NCI-H2171 treated with DMSO at 0.1 percent for 48 hours (cell line): ENCODE measurements around the gene MXD1.
"Not testable (repeated sequence)": the region's sequence is repeated elsewhere in the genome, so short reads cannot be mapped to it uniquely, and the experiment has no call there.

Experiments used
- DNase-seq: peaks from one replicate; lab custom pipeline; 2025; lab: John Stamatoyannopoulos, UW

Gene MXD1

DNA sequence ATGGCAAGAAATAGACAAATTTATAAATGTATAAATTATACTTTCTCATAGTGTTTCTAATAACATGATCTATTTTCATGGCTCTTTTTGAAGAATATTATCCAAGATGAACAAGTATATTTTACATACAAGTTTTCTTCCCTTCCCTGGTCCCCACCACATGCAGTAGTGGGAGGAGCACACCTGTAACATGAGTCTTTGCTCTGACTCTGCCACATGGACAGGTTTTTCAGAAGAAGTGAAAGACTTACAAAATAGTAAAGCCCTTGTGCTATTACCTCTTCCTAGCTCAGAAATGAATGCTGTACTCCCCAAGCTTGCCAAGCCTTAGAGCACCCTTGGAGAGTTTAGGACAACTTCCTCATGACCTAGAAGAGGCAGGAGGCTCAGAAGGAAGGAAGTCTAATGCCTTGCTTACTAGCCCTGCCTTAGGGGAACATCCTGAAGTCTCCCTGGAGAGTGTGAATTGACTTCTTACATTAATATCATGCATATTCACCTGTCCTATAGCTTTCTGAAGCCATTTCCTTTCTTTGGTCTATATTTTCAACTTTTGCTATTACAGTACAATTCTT is 18.4 kb downstream of the MXD1 start:
- DNase-seq: peak; percentile 33

- DNase-seq: no peak
Observed at GRCh38 chr2:69933839-69934613, 19.1 kb downstream of the MXD1 start.

- no peak for DNase-seq
Observed at GRCh38 chr2:69934614-69934908, 19.7 kb downstream of the MXD1 start.

DNA sequence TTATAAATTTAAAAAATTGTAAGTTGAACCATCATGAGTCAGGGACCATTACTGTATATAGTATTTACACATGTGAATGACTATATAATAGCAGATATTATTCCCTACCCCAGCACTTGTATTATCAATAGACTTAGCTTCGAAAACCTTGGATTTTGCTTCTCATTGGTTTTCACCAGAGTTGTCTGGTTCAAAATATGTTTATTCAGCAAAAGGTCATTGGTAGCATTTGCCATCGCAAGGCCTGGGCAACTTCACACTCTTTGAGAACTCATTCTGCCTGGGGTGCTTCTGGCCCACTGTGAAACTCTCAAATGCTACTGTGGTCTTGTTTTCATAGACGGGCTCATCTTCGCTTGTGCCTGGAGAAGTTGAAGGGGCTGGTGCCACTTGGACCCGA is 20.1 kb downstream of the MXD1 start:
- no peak for DNase-seq

DNA sequence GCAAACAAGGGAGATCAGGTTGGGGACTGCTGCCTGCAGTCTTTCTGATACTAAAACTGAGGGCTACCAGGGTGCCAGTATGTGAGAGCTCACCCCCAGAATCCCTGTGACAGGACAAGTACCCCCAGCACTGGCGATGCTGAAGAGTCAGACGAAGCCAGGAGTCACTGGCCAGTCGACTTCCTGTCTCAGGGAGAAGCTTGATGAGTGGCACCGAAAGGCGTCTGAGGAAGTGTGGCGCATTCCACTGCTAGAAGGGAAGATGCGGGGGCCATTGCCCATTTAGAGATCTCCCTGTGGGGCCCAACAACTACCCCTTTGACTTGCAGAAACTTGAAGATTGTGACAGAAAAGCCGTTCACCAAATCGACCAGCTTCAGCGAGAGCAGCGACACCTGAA is 22.0 kb downstream of the MXD1 start:
- DNase-seq: no peak

DNA sequence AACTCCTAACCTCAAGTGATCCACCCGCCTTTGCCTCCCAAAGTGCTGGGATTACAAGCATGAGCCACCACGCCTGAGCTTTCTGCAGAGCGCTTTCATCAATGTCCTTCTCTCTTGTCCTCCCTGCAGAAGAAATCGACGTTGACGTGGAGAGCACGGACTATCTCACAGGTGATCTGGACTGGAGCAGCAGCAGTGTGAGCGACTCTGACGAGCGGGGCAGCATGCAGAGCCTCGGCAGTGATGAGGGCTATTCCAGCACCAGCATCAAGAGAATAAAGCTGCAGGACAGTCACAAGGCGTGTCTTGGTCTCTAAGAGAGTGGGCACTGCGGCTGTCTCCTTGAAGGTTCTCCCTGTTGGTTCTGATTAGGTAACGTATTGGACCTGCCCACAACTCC is 23.1 kb downstream of the MXD1 start:
- DNase-seq: no peak

DNA sequence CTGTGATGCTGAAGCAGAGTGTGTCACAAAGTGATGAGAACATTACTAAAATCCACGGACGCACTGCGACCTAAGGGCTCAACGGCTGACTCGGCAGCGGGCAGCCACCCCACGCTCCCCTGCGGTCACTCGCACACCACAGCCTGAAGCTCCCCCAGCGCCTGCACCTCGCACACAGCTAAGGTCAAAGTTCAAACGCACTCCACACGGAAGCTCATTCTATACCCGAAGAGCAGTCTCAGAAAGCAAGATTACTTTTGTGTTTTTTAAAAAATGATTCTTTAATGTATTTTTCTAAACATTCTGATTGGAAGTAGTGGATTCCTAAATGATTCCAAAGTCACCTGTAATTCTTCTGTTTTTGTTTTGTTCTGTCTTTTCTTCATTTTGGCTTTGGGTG is 24.8 kb downstream of the MXD1 start:
- no peak for DNase-seq

- DNase-seq: no peak
Observed at GRCh38 chr2:69940691-69941090, 25.8 kb downstream of the MXD1 start.

GRCh38 chr2:69943000-69943842 is 28.3 kb downstream of the MXD1 start:
- DNase-seq: no peak

GRCh38 chr2:69943843-69944525 is 29.1 kb downstream of the MXD1 start:
- no peak for DNase-seq

DNA sequence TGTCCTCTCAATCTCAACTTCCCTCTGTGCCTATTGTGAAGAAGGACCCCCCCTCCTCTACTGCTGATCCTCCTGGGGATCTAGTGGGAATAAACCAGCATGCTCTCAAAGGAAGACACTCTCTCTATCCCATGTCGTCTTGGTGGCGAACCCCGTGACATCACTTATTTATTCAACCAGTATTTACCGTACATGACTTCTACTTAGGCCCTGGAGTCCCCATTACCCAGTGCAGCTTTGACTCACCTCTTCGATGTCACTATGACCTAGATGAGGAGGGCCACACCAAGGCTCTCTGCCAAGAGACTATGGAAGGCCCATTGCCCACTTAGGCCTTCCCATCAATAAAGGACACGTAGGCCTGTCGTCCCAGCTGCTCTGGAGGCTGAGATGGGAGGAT is 29.8 kb downstream of the MXD1 start:
- DNase-seq: no peak

GRCh38 chr2:69945441-69945840 is 30.5 kb downstream of the MXD1 start:
- DNase-seq: no peak

DNA sequence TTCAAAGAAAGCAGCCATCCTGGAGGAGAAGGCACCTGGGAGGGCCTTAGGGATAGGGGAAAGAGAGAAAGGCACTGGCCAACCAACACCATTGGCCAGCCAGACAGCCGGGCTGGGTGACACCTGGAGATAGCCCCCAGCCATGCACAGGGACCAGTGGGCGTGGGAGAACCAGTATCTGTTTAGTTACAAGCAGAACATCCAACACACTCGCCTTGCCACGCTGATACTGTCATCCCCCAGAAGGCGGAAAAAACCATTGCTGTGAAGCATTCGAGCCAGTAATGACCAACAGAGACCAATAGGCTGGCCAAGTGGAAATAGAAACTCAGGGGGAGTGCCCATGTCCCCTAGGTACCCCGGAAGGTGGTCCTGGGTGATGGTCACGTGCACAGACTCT is 31.0 kb downstream of the MXD1 start:
- DNase-seq: no peak

GRCh38 chr2:69946351-69947324 is 31.7 kb downstream of the MXD1 start:
- DNase-seq: no peak

- no peak for DNase-seq
Observed at GRCh38 chr2:69947325-69947931, 32.5 kb downstream of the MXD1 start.

GRCh38 chr2:69948032-69948962 is 33.4 kb downstream of the MXD1 start:
- DNase-seq: no peak

GRCh38 chr2:69948963-69949645 is 34.2 kb downstream of the MXD1 start:
- no peak for DNase-seq

GRCh38 chr2:69950241-69950640 is 35.3 kb downstream of the MXD1 start:
- DNase-seq: no peak

DNA sequence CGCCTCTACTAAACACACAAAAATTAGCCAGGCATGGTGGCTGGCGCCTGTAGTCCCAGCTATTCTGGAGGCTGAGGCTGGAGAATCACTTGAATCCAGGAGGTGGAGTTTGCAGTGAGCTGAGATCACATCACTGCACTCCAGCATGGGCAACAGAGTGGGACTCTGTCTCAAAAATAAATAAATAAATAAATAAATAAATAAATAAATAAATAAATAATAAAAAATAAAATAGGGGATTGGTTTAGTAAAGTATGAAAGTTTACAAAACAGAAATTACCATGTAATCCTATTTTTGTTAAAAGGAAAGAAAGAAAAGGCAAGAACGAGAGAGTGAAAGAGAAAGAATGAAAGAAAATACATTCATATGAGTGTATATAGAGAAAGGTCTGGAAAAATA is 35.8 kb downstream of the MXD1 start:
- DNase-seq: not testable (repeated sequence)
